Activated naive CD4-positive, alpha-beta T cell treated with anti-CD3 and anti-CD28 coated beads, Interleukin-2, amount 50 U/mL, for 72 hours (primary cell): ENCODE results near the gene PRKN. TPM values are rescaled to one million over a fixed set of nuclear protein-coding genes. Genes with fewer than 3 reads are reported as not detected.

Experiments used
- ATAC-seq, 2 donors: fragments of 150-1000 bp; cut with Tn5 transposase; 2 replicates each; pipeline ENCODE4 v1.10.0; 2021; ENCODE audit warnings: mild to moderate bottlenecking in 2 of 2, moderate library complexity in 2 of 2
- DNase-seq, 2 donors: peaks; one replicate each; pipeline ENCODE4 v3.0.0; 2021 to 2022; ENCODE audit warnings: low spot score in 2 of 2
- H3K27ac Mint-ChIP-seq, 2 donors: one replicate each; pipeline ENCODE4 v1.8.0; 2022; ENCODE audit warnings: mild to moderate bottlenecking in 2 of 2, mixed read lengths in 2 of 2
- H3K36me3 Mint-ChIP-seq, 2 donors: one replicate each; pipeline ENCODE4 v1.8.0; 2022; ENCODE audit warnings: mixed read lengths in 2 of 2
- H3K9me3 Mint-ChIP-seq, 2 donors: one replicate each; pipeline ENCODE4 v1.8.0; 2022; ENCODE audit warnings: mixed read lengths in 2 of 2
- total RNA-seq, 2 donors: library from RNA; stranded (reverse); gene quantifications; one replicate each; pipeline ENCODE4 v1.2.3, GENCODE V29; 2022

PRKN gene
- total RNA-seq, 2 donors from 2014 or later: 0.57 to 4.1 TPM

- peaks cover 0 to 7% of the 10 kb centered on the region in 2 donors for H3K36me3 Mint-ChIP-seq
- DNase-seq (no peak), ATAC-seq (no peak)
- no peaks in the 10 kb centered on the region for H3K9me3 Mint-ChIP-seq
- H3K27ac Mint-ChIP-seq: no peak overlapping the region
Measured at GRCh38 chr6:162488444-162488843, 239.1 kb downstream of the PRKN start.

- H3K9me3 Mint-ChIP-seq: no peaks in the 10 kb centered on the region
- ATAC-seq: no peak
- DNase-seq: no peak
- peaks cover 0 to 7% of the 10 kb centered on the region in 2 donors for H3K36me3 Mint-ChIP-seq
- H3K27ac Mint-ChIP-seq: no peak overlapping the region
Measured at GRCh38 chr6:162485464-162485863, 242.1 kb downstream of the PRKN start.

- DNase-seq: no peak
- Mint-ChIP-seq H3K9me3 (peaks cover 0 to 3% of the 10 kb centered on the region in 2 donors), H3K27ac (no peak overlapping the region), H3K36me3 (no peaks in the 10 kb centered on the region)
- ATAC-seq: no peak
Measured at GRCh38 chr6:162481938-162482337, 245.6 kb downstream of the PRKN start.

GRCh38 chr6:162481320-162481719, 246.2 kb downstream of the PRKN start:
- no peak for DNase-seq
- Mint-ChIP-seq H3K27ac (no peak overlapping the region), H3K9me3 (peaks cover 0 to 7% of the 10 kb centered on the region in 2 donors), H3K36me3 (no peaks in the 10 kb centered on the region)
- ATAC-seq: no peak

GRCh38 chr6:162478192-162478671, 249.3 kb downstream of the PRKN start:
- Mint-ChIP-seq H3K36me3 (no peaks in the 10 kb centered on the region), H3K27ac (no peak overlapping the region), H3K9me3 (peaks cover 0 to 7% of the 10 kb centered on the region in 2 donors)
- ATAC-seq (no peak), DNase-seq (no peak)

GRCh38 chr6:162474722-162475121, 252.8 kb downstream of the PRKN start:
- no peak for DNase-seq
- ATAC-seq: no peak
- no peaks in the 10 kb centered on the region for H3K36me3 Mint-ChIP-seq

GRCh38 chr6:162471842-162472241, 255.7 kb downstream of the PRKN start:
- ATAC-seq (no peak), DNase-seq (no peak)
- peaks cover 4% of the 10 kb centered on the region in 2 donors for H3K9me3 Mint-ChIP-seq

More at GRCh38 chr6:162474722-162475121, 252.8 kb downstream of the PRKN start:
- Mint-ChIP-seq H3K9me3 (peaks cover 0 to 4% of the 10 kb centered on the region in 2 donors), H3K27ac (no peak overlapping the region)

GRCh38 chr6:162468326-162468725, 259.2 kb downstream of the PRKN start:
- no peak for DNase-seq
- Mint-ChIP-seq H3K36me3 (no peaks in the 10 kb centered on the region), H3K9me3 (peaks cover 0 to 4% of the 10 kb centered on the region in 2 donors), H3K27ac (no peak overlapping the region)
- ATAC-seq: no peak

More at GRCh38 chr6:162471842-162472241, 255.7 kb downstream of the PRKN start:
- no peaks in the 10 kb centered on the region for H3K36me3 Mint-ChIP-seq
- H3K27ac Mint-ChIP-seq: no peak overlapping the region

GRCh38 chr6:162467679-162468078, 259.9 kb downstream of the PRKN start:
- Mint-ChIP-seq H3K9me3 (peaks cover 0 to 4% of the 10 kb centered on the region in 2 donors), H3K27ac (no peak overlapping the region), H3K36me3 (no peaks in the 10 kb centered on the region)
- ATAC-seq (no peak), DNase-seq (no peak)

GRCh38 chr6:162463576-162463975, 264.0 kb downstream of the PRKN start:
- peaks cover 0 to 8% of the 10 kb centered on the region in 2 donors for H3K9me3 Mint-ChIP-seq
- H3K36me3 Mint-ChIP-seq: no peaks in the 10 kb centered on the region
- H3K27ac Mint-ChIP-seq: no peak overlapping the region
- ATAC-seq: no peak
- no peak for DNase-seq

- Mint-ChIP-seq H3K9me3 (peaks cover 4% of the 10 kb centered on the region in 2 donors), H3K36me3 (no peaks in the 10 kb centered on the region), H3K27ac (no peak overlapping the region)
- no peak for ATAC-seq
- no peak for DNase-seq
Measured at GRCh38 chr6:162459985-162460384, 267.6 kb downstream of the PRKN start.

GRCh38 chr6:162450358-162450757, 277.2 kb downstream of the PRKN start:
- DNase-seq (no peak), ATAC-seq (no peak)
- Mint-ChIP-seq H3K9me3 (no peaks in the 10 kb centered on the region), H3K36me3 (no peaks in the 10 kb centered on the region), H3K27ac (no peak overlapping the region)

GRCh38 chr6:162448294-162448693, 279.3 kb downstream of the PRKN start:
- H3K9me3 Mint-ChIP-seq: no peaks in the 10 kb centered on the region
- no peaks in the 10 kb centered on the region for H3K36me3 Mint-ChIP-seq
- H3K27ac Mint-ChIP-seq: peak overlapping the region in 1 of 2 donors; percentile 16
- DNase-seq (no peak), ATAC-seq (no peak)

- Mint-ChIP-seq H3K36me3 (peaks cover 0 to 23% of the 10 kb centered on the region in 2 donors), H3K27ac (no peak overlapping the region), H3K9me3 (peaks cover 12 to 18% of the 10 kb centered on the region in 2 donors)
- ATAC-seq (no peak), DNase-seq (no peak)
Measured at GRCh38 chr6:162443101-162443500, 284.5 kb downstream of the PRKN start.

GRCh38 chr6:162442687-162443086, 284.9 kb downstream of the PRKN start:
- H3K9me3 Mint-ChIP-seq: peaks cover 12 to 18% of the 10 kb centered on the region in 2 donors
- no peak overlapping the region for H3K27ac Mint-ChIP-seq
- H3K36me3 Mint-ChIP-seq: peaks cover 0 to 23% of the 10 kb centered on the region in 2 donors
- DNase-seq (no peak), ATAC-seq (no peak)

- H3K36me3 Mint-ChIP-seq: peaks cover 0 to 23% of the 10 kb centered on the region in 2 donors
- H3K9me3 Mint-ChIP-seq: peaks cover 12 to 18% of the 10 kb centered on the region in 2 donors
- DNase-seq (no peak), ATAC-seq (no peak)
- H3K27ac Mint-ChIP-seq: no peak overlapping the region
Measured at GRCh38 chr6:162441991-162442390, 285.6 kb downstream of the PRKN start.

GRCh38 chr6:162438980-162439379, 288.6 kb downstream of the PRKN start:
- Mint-ChIP-seq H3K9me3 (peaks cover 12 to 18% of the 10 kb centered on the region in 2 donors), H3K27ac (no peak overlapping the region), H3K36me3 (peaks cover 0 to 23% of the 10 kb centered on the region in 2 donors)
- DNase-seq (no peak), ATAC-seq (no peak)

- Mint-ChIP-seq H3K36me3 (peaks cover 0 to 13% of the 10 kb centered on the region in 2 donors), H3K27ac (no peak overlapping the region), H3K9me3 (peaks cover 12% of the 10 kb centered on the region in 2 donors)
- no peak for DNase-seq
- no peak for ATAC-seq
Measured at GRCh38 chr6:162435071-162435470, 292.5 kb downstream of the PRKN start.
